OCI-LY1 (cell line): ENCODE results near the gene TACR2.

ENCODE experiments used
- H2AFZ ChIP-seq: fragments of 200-600 bp; sonication (generic), shearing (Covaris generic); 2 replicates; pipeline ENCODE4 v1.6.0; 2014; ENCODE audit warnings: antibody characterized with exemption, mild to moderate bottlenecking, low read length
- H3F3A ChIP-seq: fragments of 200-600 bp; sonication (generic), shearing (Covaris generic); 2 replicates; pipeline ENCODE4 v1.6.0; 2014; ENCODE audit warnings: mild to moderate bottlenecking, antibody characterized with exemption, low read length, moderate library complexity; ENCODE audit not compliant: insufficient read depth
- H3K27ac ChIP-seq: fragments of 200-600 bp; sonication (generic); 2 replicates; pipeline ENCODE4 v1.5.1; 2014; ENCODE audit warnings: low read length, mixed run types, mild to moderate bottlenecking, low read depth; ENCODE audit not compliant: poor library complexity, severe bottlenecking
- H3K27me3 ChIP-seq: fragments of 200-600 bp; sonication (generic); 2 replicates; pipeline ENCODE4 v1.6.0; 2014; ENCODE audit warnings: antibody characterized with exemption, mild to moderate bottlenecking, low read length, moderate library complexity; ENCODE audit not compliant: insufficient read depth
- H3K36me3 ChIP-seq: fragments of 200-600 bp; sonication (generic); 2 replicates; pipeline ENCODE4 v1.6.1; 2014; ENCODE audit warnings: mild to moderate bottlenecking, antibody characterized with exemption, low read length, moderate library complexity, mixed read lengths; ENCODE audit not compliant: insufficient read depth
- H3K4me1 ChIP-seq: fragments of 200-600 bp; sonication (generic); 2 replicates; pipeline ENCODE4 v1.5.1; 2014; ENCODE audit warnings: mild to moderate bottlenecking, low read length, moderate library complexity; ENCODE audit not compliant: insufficient read depth, severe bottlenecking
- H3K4me2 ChIP-seq: fragments of 200-600 bp; sonication (generic), shearing (Covaris generic); 2 replicates; pipeline ENCODE4 v1.6.1; 2014; ENCODE audit warnings: low read length
- H3K4me3 ChIP-seq: fragments of 200-600 bp; sonication (generic); 2 replicates; pipeline ENCODE4 v1.5.1; 2014; ENCODE audit warnings: low read length, low read depth, mild to moderate bottlenecking, mixed read lengths; ENCODE audit not compliant: poor library complexity, severe bottlenecking
- H3K79me2 ChIP-seq: fragments of 200-600 bp; shearing (Covaris generic); 2 replicates; pipeline ENCODE4 v1.6.1; 2016; ENCODE audit warnings: mixed run types, low read length, mixed read lengths; ENCODE audit not compliant: insufficient read depth
- H3K9ac ChIP-seq: fragments of 200-600 bp; sonication (generic), shearing (Covaris generic); 2 replicates; pipeline ENCODE4 v1.6.1; 2014; ENCODE audit warnings: mild to moderate bottlenecking, low read length, mixed read lengths
- H3K9me2 ChIP-seq: fragments of 200-600 bp; sonication (generic), shearing (Covaris generic); 2 replicates; pipeline ENCODE4 v1.6.1; 2014; ENCODE audit warnings: low read depth, mild to moderate bottlenecking, low read length, mixed read lengths
- H3K9me3 ChIP-seq: fragments of 200-600 bp; shearing (Covaris generic); 2 replicates; pipeline ENCODE4 v1.6.1; 2014; ENCODE audit warnings: low read length, mixed read lengths
- H4K20me1 ChIP-seq: fragments of 200-600 bp; sonication (generic), shearing (Covaris generic); 2 replicates; pipeline ENCODE4 v1.6.0; 2016; ENCODE audit warnings: mild to moderate bottlenecking, low read length; ENCODE audit not compliant: insufficient read depth
- EZH2 ChIP-seq: fragments of 200-600 bp; sonication (generic), shearing (Covaris generic); IDR thresholded peaks from 2 replicates; pipeline ENCODE4 v1.8.0; 2017; ENCODE audit warnings: borderline replicate concordance, mixed run types, mild to moderate bottlenecking, antibody characterized with exemption, low read length, moderate library complexity, mixed read lengths
- TF ChIP-seq, protein P1 (sequence below): fragments of 200-600 bp; sonication (generic), shearing (Covaris generic); IDR thresholded peaks from 2 replicates; pipeline ENCODE4 v1.5.1; 2017; ENCODE audit warnings: mild to moderate bottlenecking, antibody characterized with exemption, low read length, moderate library complexity, mixed read lengths

TACR2 gene

DNA sequence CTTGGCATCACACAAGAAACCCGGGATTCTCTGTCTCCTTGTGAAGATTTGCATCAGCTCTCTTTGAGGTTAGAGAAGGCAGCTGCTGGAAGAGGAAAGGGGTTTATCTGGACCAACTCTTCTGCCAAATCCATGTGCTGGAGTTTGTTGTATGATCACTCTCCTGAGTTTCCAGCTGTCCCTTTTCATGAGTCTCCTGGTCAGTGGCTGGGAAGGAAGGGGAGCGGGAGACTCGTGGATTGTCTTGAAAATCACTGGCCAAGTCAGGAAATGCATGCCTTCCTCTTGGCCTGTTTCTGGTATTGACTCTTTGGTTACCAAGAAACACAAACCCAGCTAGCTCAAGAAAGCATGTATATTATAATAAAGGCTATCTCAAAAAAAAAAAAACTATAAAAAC lies 38.8 kb downstream of the TACR2 start:
- no peak overlapping the region for H2AFZ ChIP-seq
- peaks cover 66% of the 10 kb centered on the region for H3K36me3 ChIP-seq
- H4K20me1 ChIP-seq, result no peaks in the 10 kb centered on the region
- H3K9ac ChIP-seq, result no peak overlapping the region
- H3K27me3 ChIP-seq, result no peaks in the 10 kb centered on the region
- H3K4me1 ChIP-seq, result peaks cover 7% of the 10 kb centered on the region
- no peak overlapping the region for H3K4me3 ChIP-seq
- TF ChIP-seq EZH2, result no peak
- TF ChIP-seq, protein P1, sequence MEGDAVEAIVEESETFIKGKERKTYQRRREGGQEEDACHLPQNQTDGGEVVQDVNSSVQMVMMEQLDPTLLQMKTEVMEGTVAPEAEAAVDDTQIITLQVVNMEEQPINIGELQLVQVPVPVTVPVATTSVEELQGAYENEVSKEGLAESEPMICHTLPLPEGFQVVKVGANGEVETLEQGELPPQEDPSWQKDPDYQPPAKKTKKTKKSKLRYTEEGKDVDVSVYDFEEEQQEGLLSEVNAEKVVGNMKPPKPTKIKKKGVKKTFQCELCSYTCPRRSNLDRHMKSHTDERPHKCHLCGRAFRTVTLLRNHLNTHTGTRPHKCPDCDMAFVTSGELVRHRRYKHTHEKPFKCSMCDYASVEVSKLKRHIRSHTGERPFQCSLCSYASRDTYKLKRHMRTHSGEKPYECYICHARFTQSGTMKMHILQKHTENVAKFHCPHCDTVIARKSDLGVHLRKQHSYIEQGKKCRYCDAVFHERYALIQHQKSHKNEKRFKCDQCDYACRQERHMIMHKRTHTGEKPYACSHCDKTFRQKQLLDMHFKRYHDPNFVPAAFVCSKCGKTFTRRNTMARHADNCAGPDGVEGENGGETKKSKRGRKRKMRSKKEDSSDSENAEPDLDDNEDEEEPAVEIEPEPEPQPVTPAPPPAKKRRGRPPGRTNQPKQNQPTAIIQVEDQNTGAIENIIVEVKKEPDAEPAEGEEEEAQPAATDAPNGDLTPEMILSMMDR, result no peak
- no peaks in the 10 kb centered on the region for H3K9me2 ChIP-seq
- no peak overlapping the region for H3K27ac ChIP-seq
- no peak overlapping the region for H3K4me2 ChIP-seq
- no peaks in the 10 kb centered on the region for H3K79me2 ChIP-seq
- H3F3A ChIP-seq, result no peaks in the 10 kb centered on the region
- H3K9me3 ChIP-seq, result no peaks in the 10 kb centered on the region

DNA sequence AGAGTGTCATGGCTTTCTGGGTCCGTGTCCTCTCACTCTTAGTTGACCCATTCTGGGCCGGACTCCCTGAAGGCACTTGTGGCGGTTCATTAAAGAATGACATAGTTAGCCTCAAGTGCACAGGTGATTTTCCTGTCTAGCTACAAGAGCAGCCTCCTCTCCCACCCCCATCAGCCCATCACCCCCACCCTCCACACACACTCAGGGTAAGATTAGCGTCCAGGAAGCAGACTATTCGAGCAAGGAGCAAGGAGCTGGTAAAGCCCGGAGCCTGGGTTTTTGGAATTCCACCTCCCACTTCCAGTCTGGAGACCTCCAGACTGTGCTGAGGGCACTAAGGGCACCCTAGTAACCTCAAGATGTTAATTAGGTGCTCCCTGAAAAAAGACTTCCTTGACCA lies 39.5 kb downstream of the TACR2 start:
- H3K4me1 ChIP-seq, result peaks cover 7% of the 10 kb centered on the region
- no peaks in the 10 kb centered on the region for H3F3A ChIP-seq
- H3K36me3 ChIP-seq, result peaks cover 63% of the 10 kb centered on the region
- H3K27me3 ChIP-seq, result no peaks in the 10 kb centered on the region
- no peak overlapping the region for H3K4me3 ChIP-seq
- no peaks in the 10 kb centered on the region for H3K9me2 ChIP-seq
- no peak overlapping the region for H2AFZ ChIP-seq
- H3K27ac ChIP-seq, result no peak overlapping the region
- no peaks in the 10 kb centered on the region for H3K79me2 ChIP-seq
- no peaks in the 10 kb centered on the region for H3K9me3 ChIP-seq
- H3K9ac ChIP-seq, result no peak overlapping the region
- TF ChIP-seq, protein P1, result no peak
- TF ChIP-seq EZH2, result no peak
- H3K4me2 ChIP-seq, result no peak overlapping the region
- H4K20me1 ChIP-seq, result no peaks in the 10 kb centered on the region

DNA sequence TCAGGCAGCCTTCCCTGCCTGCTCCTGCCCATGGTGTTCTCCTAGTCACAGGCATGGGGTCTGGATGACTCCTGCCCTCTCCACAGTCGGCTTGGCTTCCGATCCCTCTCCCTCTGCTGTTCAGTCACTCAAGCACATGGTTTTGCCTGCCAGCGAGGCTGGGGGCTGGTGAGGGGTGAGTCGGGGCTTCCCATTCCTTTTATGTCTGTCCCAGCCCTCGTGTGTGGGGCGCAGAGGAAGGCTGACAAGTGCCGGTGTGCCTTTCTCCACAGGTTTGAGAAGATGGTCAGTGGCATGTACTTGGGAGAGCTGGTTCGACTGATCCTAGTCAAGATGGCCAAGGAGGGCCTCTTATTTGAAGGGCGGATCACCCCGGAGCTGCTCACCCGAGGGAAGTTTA lies 40.1 kb downstream of the TACR2 start:
- Histone ChIP-seq H3K4me2 (no peak overlapping the region), H3K9me3 (no peaks in the 10 kb centered on the region), H4K20me1 (no peaks in the 10 kb centered on the region), H3K36me3 (peaks cover 69% of the 10 kb centered on the region), H3K27me3 (no peaks in the 10 kb centered on the region), H3K79me2 (no peaks in the 10 kb centered on the region), H3K9me2 (no peaks in the 10 kb centered on the region), H2AFZ (no peak overlapping the region), H3K4me3 (no peak overlapping the region), H3K9ac (no peak overlapping the region), H3K27ac (no peak overlapping the region), H3F3A (no peaks in the 10 kb centered on the region), H3K4me1 (peaks cover 7% of the 10 kb centered on the region)
- no peak for TF ChIP-seq EZH2
- TF ChIP-seq, protein P1, result no peak
